HG03432 (cell line): Measurements from ENCODE around the gene NCKAP5L.
A peak's percentile ranks its signal among the peaks of the same experiment; 100 is the strongest.
"Not testable (repeated sequence)": the region's sequence is repeated elsewhere in the genome, so short reads cannot be mapped to it uniquely, and the experiment has no call there.

Experiments
- ATAC-seq: cut with Tn5 transposase; IDR thresholded peaks from one replicate; pipeline ENCODE4 v1.9.1; 2021; ENCODE audit warnings: mild to moderate bottlenecking, moderate library complexity; ENCODE audit not compliant: unreplicated experiment

Gene NCKAP5L

DNA sequence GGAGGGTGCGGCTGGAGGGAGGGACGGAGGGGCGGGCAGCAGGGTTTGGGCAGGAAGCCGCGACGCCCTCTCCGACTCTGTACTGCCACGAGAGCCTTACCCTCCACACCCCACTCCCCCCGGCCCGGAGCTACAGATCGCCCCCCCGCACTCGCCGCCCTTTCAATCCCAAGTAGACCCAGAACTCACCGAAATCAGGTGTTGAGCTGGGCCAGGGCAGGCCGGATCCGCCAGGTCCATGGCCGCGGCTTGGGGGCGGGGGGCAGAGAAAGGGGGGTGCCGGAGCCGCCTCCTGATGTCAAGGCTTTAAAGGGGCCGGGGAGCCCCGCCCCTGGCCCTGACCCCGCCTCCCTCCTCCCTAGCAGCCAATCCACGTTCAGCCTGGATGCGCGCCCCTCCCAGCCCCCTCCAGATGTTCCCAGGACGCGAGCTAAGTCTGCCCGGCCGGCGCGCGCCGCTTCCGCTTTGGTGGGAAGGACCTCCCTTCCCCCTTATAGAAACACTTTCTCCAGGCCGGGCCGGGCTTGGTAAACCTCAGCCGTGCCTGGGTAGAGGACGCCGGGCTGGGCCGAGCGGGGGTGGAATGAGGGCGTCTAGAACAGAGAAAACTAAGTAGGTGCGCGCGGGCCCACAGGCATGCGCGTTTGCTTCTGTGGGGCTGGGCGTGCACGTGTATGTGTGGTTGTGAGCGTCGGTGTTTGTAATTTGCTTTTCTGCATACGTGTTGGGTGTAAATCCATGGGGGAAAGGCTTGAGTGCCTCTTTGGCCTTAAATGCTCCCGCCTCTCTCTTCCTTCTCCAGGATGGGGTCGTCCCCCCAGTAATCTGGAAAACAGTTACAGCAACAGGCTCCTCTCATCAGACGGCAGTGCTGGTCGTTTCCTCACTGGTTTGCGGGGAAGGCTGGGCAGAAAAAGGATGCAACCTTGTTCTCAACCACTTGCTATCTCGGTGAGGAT lies at the start of gene NCKAP5L:
Gene NCKAP5L (minus strand): TSS at position 281 of the 959 bp plus-strand sequence. CDS start 24,369 bp downstream, outside the sequence.
- peak; percentile 88 for ATAC-seq

GRCh38 chr12:49877066-49877465 lies 48.9 kb upstream of the NCKAP5L start:
- no peak for ATAC-seq

DNA sequence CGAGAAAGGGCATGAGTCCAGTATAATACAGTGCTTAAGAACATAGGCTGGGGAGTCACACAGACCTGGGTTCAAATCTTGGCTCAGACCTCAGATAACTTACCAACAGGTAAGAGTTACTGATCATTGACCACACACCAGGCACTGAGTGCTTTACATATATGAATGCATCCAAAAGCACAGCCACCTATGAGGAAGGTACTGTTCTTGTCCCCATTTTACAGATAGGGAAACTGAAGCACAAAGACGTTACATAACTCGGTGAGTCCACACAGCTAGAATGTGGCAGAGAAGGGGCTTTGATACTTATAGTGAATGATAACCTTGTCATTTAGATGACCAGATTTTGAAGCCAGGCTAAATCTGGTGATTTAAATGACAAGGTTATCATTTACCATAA lies 47.9 kb upstream of the NCKAP5L start:
- no peak for ATAC-seq

DNA sequence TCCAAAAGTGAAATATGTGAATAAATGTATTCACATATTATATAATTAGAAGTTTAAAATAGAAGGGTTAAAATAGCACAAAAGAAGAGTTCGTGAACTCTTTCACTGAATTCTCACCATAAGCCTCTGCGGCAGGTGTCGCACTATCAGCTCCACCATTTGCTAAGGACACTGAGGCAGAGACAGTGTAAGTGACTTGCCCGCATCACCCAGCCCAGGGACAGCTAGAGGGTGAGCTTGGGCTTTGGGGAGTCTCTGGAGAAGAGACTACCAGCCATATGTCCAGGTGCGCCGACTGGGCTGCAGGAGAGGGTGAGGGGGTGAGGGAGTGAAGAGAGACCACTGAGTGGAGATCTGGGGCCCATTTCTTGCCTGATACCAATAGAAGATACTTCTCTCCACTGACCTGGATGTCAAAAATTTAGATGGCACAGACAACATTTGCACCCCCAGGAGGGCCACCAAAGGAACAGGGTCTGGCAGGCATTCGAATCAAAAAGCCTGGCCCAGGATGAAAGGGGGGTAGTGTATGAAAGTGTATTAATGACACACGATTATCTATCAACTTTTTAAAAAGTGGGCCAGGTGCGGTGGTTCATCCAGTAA lies 47.0 kb upstream of the NCKAP5L start:
- ATAC-seq, result no peak

DNA sequence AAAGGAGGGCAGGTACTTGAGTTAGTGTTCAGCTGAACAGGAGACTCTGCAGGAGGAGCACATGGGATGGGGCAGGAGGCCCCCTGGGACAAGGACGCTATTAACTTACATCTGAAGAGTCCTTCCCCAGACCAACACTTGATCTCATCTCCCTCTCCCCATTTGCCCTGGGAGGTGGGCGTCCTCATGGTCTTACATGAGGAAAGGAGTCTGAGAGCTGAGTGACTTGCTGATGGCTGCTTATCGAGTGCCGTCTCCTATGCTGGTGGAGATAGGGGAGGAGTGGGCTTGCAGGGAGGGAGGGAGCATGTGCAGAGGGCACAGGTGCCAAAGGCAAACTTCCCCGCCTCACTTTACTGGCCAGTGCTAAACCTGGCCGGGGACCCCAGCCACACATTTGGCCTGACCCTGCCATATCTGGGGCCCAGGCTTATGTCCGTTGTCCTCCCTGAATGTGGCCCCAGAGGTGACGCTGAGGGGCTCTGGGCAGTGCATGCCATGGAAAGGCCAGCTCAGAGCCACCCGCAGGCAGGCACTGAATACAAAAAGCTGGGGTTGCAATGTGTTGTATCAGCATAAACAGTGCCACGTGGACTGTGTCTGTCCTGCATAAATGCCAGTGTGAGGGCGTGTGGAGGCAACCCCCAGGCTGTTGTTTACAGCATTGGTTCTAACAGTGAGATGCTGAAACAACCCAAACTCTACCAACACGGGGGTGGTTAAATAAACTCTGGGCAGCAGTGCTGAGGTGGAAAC lies 46.1 kb upstream of the NCKAP5L start:
- no peak for ATAC-seq

- no peak for ATAC-seq
These were observed 45.2 kb upstream of the NCKAP5L start for GRCh38 chr12:49873361-49873934.

DNA sequence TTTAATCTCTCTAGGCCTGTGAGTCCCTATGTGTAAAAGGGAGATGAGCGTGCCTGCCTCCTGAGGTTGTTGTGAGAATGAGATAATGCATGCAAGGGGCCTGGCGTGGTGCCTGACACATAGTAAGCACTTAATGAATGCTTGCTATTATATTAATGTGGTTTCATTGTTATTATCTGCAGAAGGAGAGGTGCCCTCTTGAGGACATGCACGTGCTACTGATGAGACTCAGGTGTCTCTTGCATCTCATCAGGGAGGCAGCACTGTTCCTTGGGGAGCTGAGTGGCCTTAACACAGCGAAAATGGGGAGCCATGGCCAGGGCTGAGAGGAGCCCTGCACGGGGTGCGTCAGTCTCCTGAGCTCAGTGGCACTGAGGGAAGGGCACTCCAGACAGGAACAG lies 44.6 kb upstream of the NCKAP5L start:
- ATAC-seq, result no peak

DNA sequence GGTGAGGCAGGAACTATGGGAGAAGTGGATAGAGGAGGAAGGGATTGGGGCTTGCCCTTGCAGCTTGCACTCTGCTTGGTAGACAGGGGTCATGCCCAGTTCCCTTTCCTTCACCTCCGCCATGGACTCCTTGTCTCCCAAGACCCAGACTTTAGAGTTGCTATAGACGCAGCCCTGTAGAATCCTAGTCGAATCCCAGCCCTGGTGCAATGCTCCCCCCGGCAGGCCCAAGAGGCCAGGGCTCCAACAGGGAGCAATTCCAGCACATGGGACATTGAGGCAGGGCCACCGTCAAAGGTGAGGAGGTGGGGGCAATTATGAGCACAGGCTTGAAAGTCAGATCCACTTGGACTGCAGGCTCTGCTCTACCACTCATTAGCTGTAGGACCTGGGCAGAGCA lies 44.2 kb upstream of the NCKAP5L start:
- ATAC-seq, result no peak

- not testable (repeated sequence) for ATAC-seq
These were observed 43.6 kb upstream of the NCKAP5L start for GRCh38 chr12:49871811-49872251.

DNA sequence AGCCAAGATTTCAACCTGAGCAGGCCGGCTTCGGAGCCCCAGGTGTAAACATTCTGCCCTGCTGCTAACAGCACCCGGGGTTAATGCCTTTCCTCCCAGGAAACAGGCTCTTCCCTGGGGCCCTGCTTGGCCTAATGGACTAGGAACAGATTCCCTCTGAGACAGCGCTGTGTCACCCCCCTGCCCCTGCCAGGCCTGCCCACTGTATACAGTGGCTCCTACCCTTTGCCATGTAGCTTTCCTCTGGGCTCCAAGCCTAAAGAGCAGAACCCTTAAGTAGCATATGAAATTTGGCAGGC lies 43.0 kb upstream of the NCKAP5L start:
- no peak for ATAC-seq

GRCh38 chr12:49870501-49871262 lies 42.5 kb upstream of the NCKAP5L start:
- no peak for ATAC-seq

DNA sequence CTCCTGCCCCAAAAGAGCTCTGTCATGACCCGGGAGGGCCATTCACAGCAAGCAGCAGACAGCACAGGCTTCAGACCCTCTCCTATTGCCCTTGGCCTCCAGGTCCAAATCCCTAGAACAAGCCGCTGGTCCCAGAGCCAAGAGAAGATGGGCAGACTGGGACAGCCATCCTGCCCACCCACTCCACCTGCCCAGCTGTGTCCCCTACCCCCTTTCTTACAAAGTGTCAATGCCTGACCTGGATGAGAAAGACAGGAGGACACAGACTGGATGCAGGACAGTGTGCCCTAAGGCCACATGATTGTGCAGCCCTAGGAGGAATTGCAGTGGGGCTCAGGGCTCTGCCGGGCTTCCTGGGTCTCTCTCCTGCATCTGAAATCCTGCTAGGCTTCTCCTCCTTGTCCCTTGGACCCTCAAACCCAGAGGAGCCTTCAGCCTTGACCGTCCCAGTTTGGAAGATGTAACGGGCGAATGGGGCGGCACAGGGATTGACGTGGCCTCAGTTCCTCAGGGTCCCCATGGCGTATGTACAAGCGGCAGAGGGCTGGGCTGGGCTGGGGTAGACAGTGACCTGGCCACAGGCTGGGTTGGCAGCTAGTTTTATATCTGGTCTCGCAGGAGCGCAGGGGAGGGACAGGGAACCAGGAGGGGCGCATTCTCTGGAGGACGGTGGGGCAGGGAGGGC lies 41.7 kb upstream of the NCKAP5L start:
- ATAC-seq, result no peak

GRCh38 chr12:49868952-49869815 lies 41.0 kb upstream of the NCKAP5L start:
- no peak for ATAC-seq

- no peak for ATAC-seq
These were observed 40.2 kb upstream of the NCKAP5L start for GRCh38 chr12:49868449-49868848.

- ATAC-seq, result no peak
These were observed 39.5 kb upstream of the NCKAP5L start for GRCh38 chr12:49867570-49868341.

DNA sequence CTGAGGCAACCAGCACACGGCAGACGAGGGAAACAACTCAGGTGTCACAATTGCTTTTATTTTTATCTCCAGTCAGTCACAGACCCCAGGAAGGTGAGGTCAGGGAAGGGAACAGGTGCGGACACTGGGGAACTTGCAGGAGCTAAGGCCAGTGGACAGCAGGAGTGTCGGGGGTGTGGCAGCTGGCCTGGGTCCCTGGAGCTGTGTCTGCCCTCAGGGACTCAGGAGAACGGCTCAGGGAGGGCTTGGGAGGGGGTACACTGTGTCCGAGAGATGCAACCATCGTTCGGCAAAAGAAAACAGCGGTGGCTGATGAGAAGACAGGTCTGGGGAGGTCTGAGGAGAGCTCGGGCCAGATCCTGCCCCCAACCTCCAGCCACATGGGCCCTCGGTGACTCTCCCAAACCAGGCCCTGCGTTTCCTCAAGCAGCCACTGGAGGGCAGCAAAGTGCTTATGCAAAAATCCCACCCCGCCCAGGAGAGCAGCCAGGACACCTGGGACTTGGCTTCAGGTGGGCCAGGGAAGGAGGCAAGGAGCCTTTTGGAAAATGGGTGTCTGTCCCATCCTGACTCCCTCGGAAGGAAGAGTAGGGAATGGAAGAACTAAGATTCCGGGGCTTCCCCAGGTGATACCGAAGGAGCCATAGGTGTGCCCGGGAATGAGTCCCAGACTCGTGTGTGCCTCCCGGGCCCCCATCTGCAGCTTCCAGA lies 38.8 kb upstream of the NCKAP5L start:
- no peak for ATAC-seq

GRCh38 chr12:49865782-49866135 lies 37.5 kb upstream of the NCKAP5L start:
- ATAC-seq, result no peak
